CD4-positive, alpha-beta T cell (primary cell): ENCODE measurements around the gene IL17B. TPM values are rescaled to one million over a fixed set of nuclear protein-coding genes. Genes with fewer than 3 reads are reported as not detected.

Experiments
- ATAC-seq: fragments of 200-7000 bp; cut with Tn5 transposase; one replicate; pipeline ENCODE4 v1.10.0; 2022; ENCODE audit warnings: mild to moderate bottlenecking; ENCODE audit not compliant: poor library complexity
- CTCF ChIA-PET: fragments of 350-600 bp; sonication (Branson Sonifier 250); formaldehyde crosslinking; loops from one replicate; lab custom pipeline; 2021; ENCODE audit warnings: antibody characterized with exemption, inconsistent platforms; lab: Charles Lee
- POLR2A ChIA-PET: fragments of 350-600 bp; sonication (Branson Sonifier 250); formaldehyde crosslinking; loops from one replicate; lab custom pipeline; 2021; ENCODE audit warnings: antibody characterized with exemption, inconsistent platforms; lab: Charles Lee
- DNase-seq, 14 experiments: peaks; one replicate each; pipeline ENCODE4 v3.0.0-alpha.2; 2013 to 2020; ENCODE audit warnings: mixed read lengths in 2 of 14
- H3K27ac ChIP-seq, 2 donors: one replicate each; pipeline versions ENCODE4 v1.5.1 to v1.7.0; 2013; ENCODE audit warnings: low read length in 2 of 2, low read depth in 1 of 2, mild to moderate bottlenecking in 1 of 2
- H3K27me3 ChIP-seq, 2 experiments: 1 replicate in 1 of 2; 2 replicates in 1 of 2; pipeline versions ENCODE4 v1.6.1 to v1.7.0; 2013; ENCODE audit warnings: low read length in 2 of 2, control low read depth in 1 of 2, mild to moderate bottlenecking in 1 of 2, moderate library complexity in 1 of 2; ENCODE audit not compliant: insufficient read depth in 2 of 2, control insufficient read depth in 1 of 2
- H3K36me3 ChIP-seq: one replicate; pipeline ENCODE4 v1.6.1; 2013; ENCODE audit warnings: low read length, control low read depth; ENCODE audit not compliant: insufficient read depth
- H3K4me1 ChIP-seq: one replicate; pipeline ENCODE4 v1.6.1; 2013; ENCODE audit warnings: low read length, control low read depth; ENCODE audit not compliant: insufficient read depth
- H3K4me3 ChIP-seq: one replicate; pipeline ENCODE4 v1.5.1; 2013; ENCODE audit warnings: mild to moderate bottlenecking, low read length, moderate library complexity
- H3K9me3 ChIP-seq, 2 experiments: 1 replicate in 1 of 2; 2 replicates in 1 of 2; pipeline versions ENCODE4 v1.6.1 to v1.7.0; 2013; ENCODE audit warnings: low read length in 2 of 2, mild to moderate bottlenecking in 2 of 2, control low read depth in 1 of 2, moderate library complexity in 1 of 2; ENCODE audit not compliant: control insufficient read depth in 1 of 2, insufficient read depth in 1 of 2
- H3K27ac Mint-ChIP-seq: one replicate; pipeline ENCODE4 v1.8.0; 2020; ENCODE audit warnings: mixed read lengths
- H3K27me3 Mint-ChIP-seq: one replicate; pipeline ENCODE4 v1.8.0; 2021; ENCODE audit warnings: mixed read lengths
- H3K36me3 Mint-ChIP-seq: one replicate; pipeline ENCODE4 v1.8.0; 2021; ENCODE audit warnings: low read depth, mixed read lengths
- H3K4me1 Mint-ChIP-seq: one replicate; pipeline ENCODE4 v1.8.0; 2021; ENCODE audit warnings: low read depth, mixed read lengths
- H3K4me3 Mint-ChIP-seq: one replicate; pipeline ENCODE4 v1.8.0; 2020; ENCODE audit warnings: mild to moderate bottlenecking, mixed read lengths
- H3K9me3 Mint-ChIP-seq: one replicate; pipeline ENCODE4 v1.8.0; 2020; ENCODE audit warnings: mixed read lengths
- CTCF ChIP-seq: fragments of 200-600 bp; IDR thresholded peaks from one replicate; pipeline ENCODE4 v1.8.0; 2022; ENCODE audit warnings: antibody characterized with exemption, mild to moderate bottlenecking
- intact Hi-C, 2 experiments: fragments of 100-400 bp; cut with DNase I in 1 of 2; cut with micrococcal nuclease in 1 of 2; formaldehyde crosslinking; loops; one replicate each; pipeline versions ENCODE4 v1.15.1 to v1.9.0; 2023 to 2025; cut with DNase I, micrococcal nuclease
- total RNA-seq, 174 experiments: library from RNA in 2 of 174; stranded (reverse) in 2 of 174; gene quantifications; one replicate each; pipeline ENCODE4 v1.2.3 and lab custom pipeline; 2021 to 2026

The IL17B gene
- total RNA-seq, 2 experiments from 2014 or later = not detected

- Histone ChIP-seq H3K36me3 (peaks cover 30% of the 10 kb centered on the region), H3K4me3 (peak overlapping the region; percentile 75), H3K4me1 (peaks cover 62% of the 10 kb centered on the region), H3K27me3 (no peaks in the 10 kb centered on the region), H3K27ac (peak overlapping the region; percentile 76 to 85), H3K9me3 (no peaks in the 10 kb centered on the region)
- ChIA-PET CTCF (interaction anchor here (3.8 to 4.1 kb wide), 2 partner anchors 11 to 22 kb away, joined by 16 to 21 read pairs; partner anchors contain the start of gene PCYOX1L), POLR2A (interaction anchor here (0.8 to 7.3 kb wide), 11 partner anchors 11 to 205 kb away, joined by 3 to 194 read pairs (median 9); partner anchors contain the start of genes CSNK1A1 and PCYOX1L)
- Mint-ChIP-seq H3K9me3 (no peaks in the 10 kb centered on the region), H3K36me3 (peaks cover 49% of the 10 kb centered on the region), H3K27ac (peak overlapping the region; percentile 85), H3K4me1 (peaks cover 64% of the 10 kb centered on the region), H3K27me3 (no peaks in the 10 kb centered on the region), H3K4me3 (peak overlapping the region; percentile 92)
- no peak for TF ChIP-seq CTCF
- peak in 4 of 14 experiments; percentile 19 to 45 (median 30) for DNase-seq
- peak; percentile 5 for ATAC-seq
- intact Hi-C loops = loop anchor here (2.0 to 10.0 kb wide), 3 partner anchors 13 to 1009 kb away; partner anchors contain the start of genes PCYOX1L (in 2 of the 2), FBXO38 (in 1 of the 2) and TCOF1 (in 1 of the 2)
Observed at GRCh38 chr5:149345892-149346222, 33.2 kb downstream of the IL17B start.

- H3K27ac Mint-ChIP-seq = peak within 1 kb of the TSS; percentile 85
- no peak for TF ChIP-seq CTCF
- H3K4me3 ChIP-seq = peak within 1 kb of the TSS; percentile 75
- CTCF ChIA-PET = interaction anchor here (1.4 to 4.1 kb wide), 4 partner anchors 11 to 207 kb away, joined by 5 to 21 read pairs (median 10); partner anchors contain the start of genes CSNK1A1 and PCYOX1L
- intact Hi-C loops = loop anchor here (2.0 to 10.0 kb wide), 3 partner anchors 13 to 1009 kb away; partner anchors contain the start of genes PCYOX1L (in 2 of the 2), FBXO38 (in 1 of the 2) and TCOF1 (in 1 of the 2)
- peaks cover 25% of the 10 kb centered on the region for H3K36me3 ChIP-seq
- H3K27ac ChIP-seq = peak within 1 kb of the TSS; percentile 76 to 85
- peaks cover 44% of the 10 kb centered on the region for H3K36me3 Mint-ChIP-seq
- H3K9me3 ChIP-seq = no peaks in the 10 kb centered on the region
- peaks cover 59% of the 10 kb centered on the region for H3K4me1 Mint-ChIP-seq
- POLR2A ChIA-PET = interaction anchor here (0.6 to 7.3 kb wide), 18 partner anchors 8 to 387 kb away, joined by 3 to 194 read pairs (median 6); partner anchors contain the start of genes CSNK1A1, PCYOX1L and PPARGC1B
- ATAC-seq (peak; percentile 59), DNase-seq (peak; percentile 68 to 94 (median 82))
- no peaks in the 10 kb centered on the region for H3K27me3 ChIP-seq
- peaks cover 59% of the 10 kb centered on the region for H3K4me1 ChIP-seq
- H3K4me3 Mint-ChIP-seq = peak within 1 kb of the TSS; percentile 92
- no peaks in the 10 kb centered on the region for H3K27me3 Mint-ChIP-seq
- H3K9me3 Mint-ChIP-seq = no peaks in the 10 kb centered on the region
Observed at GRCh38 chr5:149345147-149345891, 33.8 kb downstream of the IL17B start, which contains the start of gene GRPEL2. TSS of gene GRPEL2 (plus strand) at chr5:149345499. CDS start at chr5:149345540, 41 bp downstream.

GRCh38 chr5:149344151-149344550 lies 34.9 kb downstream of the IL17B start:
- ATAC-seq = no peak

More at GRCh38 chr5:149344151-149344550, 34.9 kb downstream of the IL17B start:
- Mint-ChIP-seq H3K27me3 (no peaks in the 10 kb centered on the region), H3K4me1 (peaks cover 49% of the 10 kb centered on the region), H3K4me3 (peak overlapping the region; percentile 92), H3K27ac (peak overlapping the region; percentile 85), H3K9me3 (no peaks in the 10 kb centered on the region), H3K36me3 (peaks cover 32% of the 10 kb centered on the region)
- intact Hi-C loops = loop anchor here (2.0 to 10.0 kb wide), 4 partner anchors 15 to 1011 kb away; partner anchors contain the start of genes PCYOX1L (in 2 of the 2), FBXO38 (in 1 of the 2) and TCOF1 (in 1 of the 2)
- no peak for TF ChIP-seq CTCF
- no peaks in the 10 kb centered on the region for H3K9me3 ChIP-seq
- CTCF ChIA-PET = interaction anchor here (1.3 to 4.1 kb wide), 5 partner anchors 12 to 208 kb away, joined by 3 to 21 read pairs (median 5); partner anchors contain the start of genes CSNK1A1 and PCYOX1L
- H3K4me3 ChIP-seq = no peak overlapping the region
- peaks cover 50% of the 10 kb centered on the region for H3K4me1 ChIP-seq
- no peak for DNase-seq
- peaks cover 13% of the 10 kb centered on the region for H3K36me3 ChIP-seq
- no peak overlapping the region for H3K27ac ChIP-seq
- POLR2A ChIA-PET = interaction anchor here (0.7 to 7.3 kb wide), 12 partner anchors 9 to 207 kb away, joined by 3 to 194 read pairs (median 10); partner anchors contain the start of genes CSNK1A1 and PCYOX1L
- H3K27me3 ChIP-seq = no peaks in the 10 kb centered on the region
